IPS DF 6.9 (cell line): ENCODE measurements around the gene TLR2.
A peak's percentile ranks its signal among the peaks of the same experiment; 100 is the strongest.

Source experiments
- DNase-seq: peaks from one replicate; pipeline ENCODE4 v3.0.0-alpha.2; 2013; ENCODE audit warnings: low read depth, low spot score
- H3K27ac ChIP-seq: one replicate; pipeline ENCODE4 v1.5.1; 2013; ENCODE audit warnings: low read length, control low read depth
- H3K27me3 ChIP-seq: 2 replicates; pipeline ENCODE4 v1.6.1; 2013; ENCODE audit warnings: mild to moderate bottlenecking, low read length; ENCODE audit not compliant: control insufficient read depth, insufficient read depth
- H3K36me3 ChIP-seq: 2 replicates; pipeline ENCODE4 v1.6.1; 2013; ENCODE audit warnings: low read length; ENCODE audit not compliant: control insufficient read depth, insufficient read depth
- H3K4me1 ChIP-seq: 2 replicates; pipeline ENCODE4 v1.6.1; 2013; ENCODE audit warnings: low read length; ENCODE audit not compliant: control insufficient read depth, insufficient read depth
- H3K4me3 ChIP-seq: 2 replicates; pipeline ENCODE4 v1.5.1; 2013; ENCODE audit warnings: mild to moderate bottlenecking, low read length
- H3K9me3 ChIP-seq: 2 replicates; pipeline ENCODE4 v1.6.1; 2013; ENCODE audit warnings: low read length, inconsistent platforms; ENCODE audit not compliant: control insufficient read depth, insufficient read depth
- WGBS: extraction: QIAGEN DNeasy Blood & Tissue Kit; methylation state at CpG from one replicate; pipeline ENCODE4 v1.1.7; 2013; ENCODE audit warnings: mixed read lengths, missing lambda C conversion rate; ENCODE audit not compliant: insufficient read length, insufficient coverage; 5-methylcytosine and 5-hydroxymethylcytosine counted together

TLR2 gene

DNA sequence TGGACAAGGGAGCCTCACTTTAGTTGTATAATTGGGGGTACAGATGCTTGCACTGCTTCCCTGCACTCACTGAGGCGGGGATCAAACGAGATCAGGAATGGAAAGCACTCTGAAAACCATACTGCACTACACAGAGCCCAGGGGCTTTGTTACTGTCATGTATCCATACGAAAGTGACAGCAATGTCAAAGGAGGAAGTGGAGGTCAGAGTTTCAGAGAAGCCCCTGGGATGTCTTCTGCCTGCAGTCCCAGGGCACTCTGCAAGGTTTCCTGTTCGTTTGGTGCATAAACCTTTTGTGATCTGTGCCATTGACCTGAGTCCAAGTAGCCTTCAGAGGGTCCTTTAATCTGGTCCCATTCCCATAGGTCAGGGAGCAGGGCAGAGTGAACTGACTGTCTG, 44.6 kb downstream of the TLR2 start:
- no CpG with 5 or more reads among the region's 4 CpGs for WGBS
- Histone ChIP-seq H3K4me3 (no peak overlapping the region), H3K36me3 (no peaks in the 10 kb centered on the region), H3K9me3 (no peaks in the 10 kb centered on the region), H3K27me3 (no peaks in the 10 kb centered on the region), H3K4me1 (no peaks in the 10 kb centered on the region), H3K27ac (no peak overlapping the region)
- DNase-seq: no peak

DNA sequence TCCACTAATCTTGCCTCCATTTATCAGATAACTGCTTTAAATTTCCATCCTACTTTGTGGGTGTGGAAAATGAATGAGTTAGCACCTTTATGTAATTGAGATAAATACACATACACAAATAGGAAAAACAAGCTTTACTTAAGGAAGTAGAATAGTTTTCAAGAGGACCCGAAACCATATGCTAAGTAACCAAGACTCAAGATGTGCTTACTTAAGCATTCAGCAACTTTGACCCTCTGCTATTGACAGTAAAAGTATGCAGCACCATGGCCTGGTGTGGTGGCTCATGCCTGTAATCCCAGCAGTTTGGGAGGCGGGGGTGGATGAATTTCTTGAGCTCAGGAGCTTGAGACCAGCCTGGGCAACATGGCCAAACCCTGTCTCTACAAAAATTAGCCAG, 45.8 kb downstream of the TLR2 start:
- Histone ChIP-seq H3K4me1 (no peaks in the 10 kb centered on the region), H3K36me3 (no peaks in the 10 kb centered on the region), H3K9me3 (no peaks in the 10 kb centered on the region), H3K27ac (no peak overlapping the region), H3K27me3 (no peaks in the 10 kb centered on the region), H3K4me3 (no peak overlapping the region)
- DNase-seq: no peak
- WGBS: no CpG with 5 or more reads among the region's 2 CpGs

DNA sequence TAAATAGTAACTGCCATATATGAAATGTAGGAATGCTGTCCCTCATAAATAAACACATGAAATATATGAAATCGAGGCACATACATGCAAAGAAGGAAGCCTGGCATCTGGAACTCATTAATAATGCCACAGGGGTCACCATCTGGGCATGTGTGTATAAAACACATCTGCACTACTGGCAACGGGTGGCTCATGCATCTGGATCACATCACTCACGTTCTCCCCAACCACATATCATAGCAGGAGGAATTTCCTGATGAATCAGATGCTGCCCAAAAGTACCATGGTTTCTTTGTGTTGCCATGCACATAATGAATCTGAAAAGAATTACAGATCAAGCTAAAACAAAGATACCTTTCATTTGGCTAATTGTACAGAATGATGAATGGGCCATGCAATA, 47.2 kb downstream of the TLR2 start:
- WGBS: no CpG with 5 or more reads among the region's 3 CpGs
- H3K27me3 ChIP-seq: no peaks in the 10 kb centered on the region
- H3K36me3 ChIP-seq: no peaks in the 10 kb centered on the region
- H3K27ac ChIP-seq: no peak overlapping the region
- no peaks in the 10 kb centered on the region for H3K4me1 ChIP-seq
- H3K9me3 ChIP-seq: no peaks in the 10 kb centered on the region
- DNase-seq: no peak
- no peak overlapping the region for H3K4me3 ChIP-seq

DNA sequence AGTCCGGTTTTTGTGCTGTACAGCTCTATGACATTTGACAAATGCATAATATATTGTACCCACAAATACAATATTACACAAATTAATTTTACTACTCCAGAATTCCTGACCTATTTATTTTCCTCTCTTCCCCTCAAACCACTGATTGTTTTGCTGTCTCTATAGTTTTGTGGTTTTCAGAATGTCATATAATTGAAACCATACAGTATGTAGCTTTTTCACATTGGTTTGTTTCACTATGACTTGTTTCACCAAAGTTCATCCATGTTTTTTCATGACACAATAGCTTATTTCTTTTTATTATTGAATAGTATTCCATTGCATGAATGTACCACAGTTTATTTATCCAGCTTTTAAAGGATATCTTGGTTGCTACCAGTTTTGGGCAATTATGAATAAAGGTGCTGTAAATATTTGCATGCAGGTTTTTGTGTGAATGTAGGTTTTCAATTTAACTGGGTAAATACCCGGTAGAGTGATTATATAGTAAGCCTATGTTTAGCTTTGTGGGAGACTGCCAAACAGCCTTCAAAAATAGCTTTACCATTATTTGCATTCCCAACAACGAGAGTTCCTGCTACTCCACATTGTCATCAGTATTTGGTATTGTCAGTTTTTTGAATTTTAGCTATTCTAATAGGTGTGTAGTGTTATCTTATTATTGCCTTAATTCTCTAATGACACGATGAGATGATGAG, 49.8 kb downstream of the TLR2 start:
- Histone ChIP-seq H3K4me3 (no peak overlapping the region), H3K27ac (no peak overlapping the region), H3K4me1 (no peaks in the 10 kb centered on the region), H3K36me3 (no peaks in the 10 kb centered on the region), H3K9me3 (no peaks in the 10 kb centered on the region), H3K27me3 (no peaks in the 10 kb centered on the region)
- WGBS: no CpG with 5 or more reads among the region's 4 CpGs
- no peak for DNase-seq

DNA sequence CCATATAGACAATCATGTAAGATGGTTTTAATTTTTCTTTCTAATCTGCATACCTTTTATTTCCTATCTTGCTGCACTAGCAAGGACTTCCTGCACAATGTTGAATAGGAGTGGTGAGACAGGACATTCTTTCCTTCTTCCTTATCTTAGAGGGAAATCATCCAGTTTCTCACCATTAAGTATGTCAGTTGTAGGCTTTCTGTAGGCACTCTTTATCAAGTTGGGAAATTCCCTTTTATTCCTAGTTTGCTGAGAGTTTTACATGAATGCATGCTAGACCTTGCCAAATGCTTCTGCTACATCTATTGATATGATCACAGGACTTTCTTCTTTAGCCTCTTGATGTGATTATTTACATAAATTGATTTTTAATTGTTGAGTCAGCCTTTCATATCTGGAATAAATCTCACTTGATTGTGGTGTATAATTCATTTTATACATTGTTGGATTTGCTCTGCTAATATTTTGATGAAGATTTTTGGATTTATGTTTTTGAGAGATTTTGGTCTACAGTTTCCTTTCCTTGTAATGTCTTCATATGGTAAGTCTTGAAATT, 51.9 kb downstream of the TLR2 start:
- Histone ChIP-seq H3K4me3 (no peak overlapping the region), H3K27me3 (no peaks in the 10 kb centered on the region), H3K9me3 (no peaks in the 10 kb centered on the region), H3K4me1 (no peaks in the 10 kb centered on the region), H3K36me3 (no peaks in the 10 kb centered on the region), H3K27ac (no peak overlapping the region)
- no peak for DNase-seq

DNA sequence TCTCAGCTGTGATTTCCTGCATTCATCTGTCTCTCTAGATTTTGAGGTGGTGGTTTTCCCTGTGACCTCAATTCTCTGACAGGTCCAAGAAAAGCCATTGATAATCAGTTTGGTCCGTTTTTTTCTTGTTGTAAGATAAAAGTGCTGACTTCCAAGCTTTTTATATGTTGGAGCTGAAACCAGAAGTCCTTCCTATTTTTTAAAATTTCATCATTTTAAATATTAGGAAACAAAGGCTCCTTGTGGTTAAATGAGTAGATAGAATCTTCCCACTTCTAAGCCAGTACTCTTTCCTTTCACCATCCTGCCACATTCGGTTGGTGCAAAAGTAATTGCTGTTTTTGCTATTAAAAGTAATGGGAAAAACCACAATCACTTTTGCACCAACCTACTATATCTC, 57.5 kb downstream of the TLR2 start:
- DNase-seq: no peak
- no peak overlapping the region for H3K4me3 ChIP-seq
- H3K4me1 ChIP-seq: no peaks in the 10 kb centered on the region
- no peaks in the 10 kb centered on the region for H3K27me3 ChIP-seq
- H3K9me3 ChIP-seq: no peaks in the 10 kb centered on the region
- no CpG with 5 or more reads among the region's 2 CpGs for WGBS
- H3K27ac ChIP-seq: no peak overlapping the region
- H3K36me3 ChIP-seq: peaks cover 3% of the 10 kb centered on the region; the same call in 1 of the 2 replicates

DNA sequence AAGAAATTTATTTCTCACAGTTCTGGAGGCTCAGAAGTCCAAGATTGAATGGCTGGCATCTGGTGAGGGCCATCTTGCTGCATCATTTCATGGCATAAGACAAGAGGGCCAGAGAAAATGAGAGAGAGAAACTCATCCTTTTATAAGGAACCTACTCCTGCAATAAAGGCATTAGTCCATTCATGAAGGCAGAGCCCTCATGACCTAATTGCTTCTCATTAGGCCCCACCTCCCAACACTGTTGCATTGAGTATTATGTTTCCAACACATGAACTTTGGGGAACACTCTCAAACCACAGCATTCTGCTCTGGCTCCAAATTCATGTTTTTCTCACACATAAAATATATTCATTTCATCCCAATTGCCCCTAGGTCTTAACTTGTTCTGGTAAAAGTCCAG, 61.6 kb downstream of the TLR2 start:
- DNase-seq: no peak
- H3K36me3 ChIP-seq: peaks cover 3% of the 10 kb centered on the region; the same call in 1 of the 2 replicates
- H3K4me3 ChIP-seq: no peak overlapping the region
- H3K27ac ChIP-seq: no peak overlapping the region
- no peaks in the 10 kb centered on the region for H3K27me3 ChIP-seq
- no peaks in the 10 kb centered on the region for H3K4me1 ChIP-seq
- no peaks in the 10 kb centered on the region for H3K9me3 ChIP-seq

DNA sequence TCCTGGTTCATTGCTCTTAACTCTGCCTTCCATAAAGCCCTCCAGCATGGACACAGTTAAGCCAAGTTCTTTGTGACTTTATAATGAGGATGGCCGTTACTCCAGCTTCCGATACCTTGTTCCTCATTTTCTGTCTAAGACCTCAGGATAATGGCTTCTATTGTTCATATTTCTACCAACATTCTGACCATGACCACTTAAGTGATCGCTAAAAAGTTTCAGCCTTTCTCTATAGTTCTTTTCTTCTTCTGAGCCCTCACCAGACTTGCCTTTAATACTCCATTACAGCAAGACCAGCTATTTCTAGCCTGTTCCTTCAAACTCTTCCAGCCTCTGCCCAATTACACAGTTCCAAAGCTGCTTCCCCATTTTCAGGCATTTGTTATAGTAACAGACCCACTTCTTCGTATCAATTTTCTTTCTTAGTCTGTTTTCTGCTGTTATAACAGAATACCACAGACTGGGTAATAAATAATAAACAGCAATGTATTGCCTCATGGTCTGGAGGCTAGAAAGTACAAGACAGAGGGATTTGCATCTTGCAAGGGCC, 63.4 kb downstream of the TLR2 start:
- no peak for DNase-seq
- H3K27me3 ChIP-seq: no peaks in the 10 kb centered on the region
- H3K27ac ChIP-seq: no peak overlapping the region
- WGBS: no CpG with 5 or more reads among the region's 4 CpGs
- H3K4me1 ChIP-seq: no peaks in the 10 kb centered on the region
- peaks cover 3% of the 10 kb centered on the region; the same call in 1 of the 2 replicates for H3K36me3 ChIP-seq
- no peaks in the 10 kb centered on the region for H3K9me3 ChIP-seq
- H3K4me3 ChIP-seq: no peak overlapping the region

DNA sequence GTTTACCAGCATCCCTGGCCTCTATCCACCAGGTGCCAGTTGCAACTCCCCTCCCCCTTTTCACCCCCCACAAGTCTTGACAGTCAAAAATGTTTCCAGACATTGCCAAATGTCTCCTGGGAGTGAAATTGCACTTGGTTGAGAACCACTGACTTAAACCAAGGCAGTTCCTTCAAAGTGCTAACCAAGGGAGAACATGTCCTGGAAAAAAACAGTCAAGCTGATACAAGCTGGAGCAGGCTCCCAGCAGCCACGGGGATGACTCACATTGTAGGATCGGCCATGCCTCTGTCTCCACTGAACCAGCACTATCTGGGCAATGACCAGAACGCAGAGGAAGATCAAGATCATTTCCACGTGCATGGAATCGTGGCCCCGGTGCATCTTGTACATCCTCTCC, 64.3 kb downstream of the TLR2 start:
- Histone ChIP-seq H3K27me3 (no peaks in the 10 kb centered on the region), H3K36me3 (peaks cover 3% of the 10 kb centered on the region; the same call in 1 of the 2 replicates), H3K4me3 (no peak overlapping the region), H3K9me3 (no peaks in the 10 kb centered on the region), H3K27ac (no peak overlapping the region), H3K4me1 (no peaks in the 10 kb centered on the region)
- no peak for DNase-seq
- no CpG with 5 or more reads among the region's 6 CpGs for WGBS

DNA sequence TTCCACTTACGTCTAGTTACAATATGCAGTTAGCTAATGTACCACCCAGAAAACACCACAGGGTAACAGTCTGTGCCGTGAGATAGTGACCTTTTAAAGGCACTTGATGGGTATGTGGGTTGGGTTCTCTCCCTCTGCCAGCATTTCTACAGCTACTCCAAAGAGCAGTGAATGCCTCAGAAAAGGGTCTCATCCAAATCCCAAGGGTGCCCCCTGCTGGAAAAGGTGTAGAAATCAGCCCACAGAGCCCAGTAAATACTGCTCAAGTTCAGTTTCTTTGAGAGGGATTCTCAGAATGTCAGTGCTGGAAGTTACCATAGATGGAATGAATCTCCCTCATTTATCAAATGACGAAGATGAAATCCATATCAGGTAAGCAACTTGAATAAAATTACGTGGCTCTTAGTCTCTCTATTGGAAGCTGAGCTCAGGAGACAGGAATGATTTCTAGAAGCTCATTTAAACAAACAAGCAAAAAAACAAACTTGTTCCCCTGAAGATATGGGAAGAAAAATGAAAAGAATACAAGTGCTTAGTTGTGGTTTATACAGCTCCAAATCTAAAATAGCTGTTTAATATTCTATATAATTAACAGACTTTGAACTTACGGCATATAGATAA, 66.2 kb downstream of the TLR2 start:
- WGBS: no CpG with 5 or more reads among the region's 5 CpGs
- DNase-seq: peak; percentile 77
- Histone ChIP-seq H3K9me3 (no peaks in the 10 kb centered on the region), H3K36me3 (peaks cover 1% of the 10 kb centered on the region; the same call in 1 of the 2 replicates), H3K27ac (no peak overlapping the region), H3K4me3 (no peak overlapping the region), H3K27me3 (no peaks in the 10 kb centered on the region), H3K4me1 (no peaks in the 10 kb centered on the region)
